ENCODE measurements around the gene CHST11. TPM values are rescaled to one million over a fixed set of nuclear protein-coding genes. Genes with fewer than 3 reads are reported as not detected.

Gene CHST11
- polyA plus RNA-seq, 5 donors: 8.6 to 17.1 (median 14.4) TPM

GRCh38 chr12:104670439-104671408, 214.0 kb downstream of the CHST11 start:
- no peak for DNase-seq

GRCh38 chr12:104671409-104672095, 214.8 kb downstream of the CHST11 start:
- DNase-seq: no peak

- DNase-seq: no peak
Observed at GRCh38 chr12:104672096-104672445, 215.3 kb downstream of the CHST11 start.

GRCh38 chr12:104672501-104673265, 215.9 kb downstream of the CHST11 start:
- DNase-seq: no peak

GRCh38 chr12:104673294-104673693, 216.5 kb downstream of the CHST11 start:
- DNase-seq: no peak

GRCh38 chr12:104673696-104674482, 217.1 kb downstream of the CHST11 start:
- DNase-seq: no peak

- no peak for DNase-seq
Observed at GRCh38 chr12:104676636-104677035, 219.9 kb downstream of the CHST11 start.

- DNase-seq: no peak
Observed at GRCh38 chr12:104677441-104678089, 220.8 kb downstream of the CHST11 start.

- no peak for DNase-seq
Observed at GRCh38 chr12:104680070-104680469, 223.3 kb downstream of the CHST11 start.

- no peak for DNase-seq
Observed at GRCh38 chr12:104680491-104680890, 223.7 kb downstream of the CHST11 start.

GRCh38 chr12:104681012-104681690, 224.4 kb downstream of the CHST11 start:
- DNase-seq: no peak

GRCh38 chr12:104682790-104683279, 226.1 kb downstream of the CHST11 start:
- no peak for DNase-seq

- DNase-seq: no peak
Observed at GRCh38 chr12:104683831-104684503, 227.2 kb downstream of the CHST11 start.

- peak in 1 of 2 donors; percentile 51 for DNase-seq
Observed at GRCh38 chr12:104684884-104685283, 228.1 kb downstream of the CHST11 start.

GRCh38 chr12:104685366-104685765, 228.6 kb downstream of the CHST11 start:
- DNase-seq: no peak

GRCh38 chr12:104686196-104686595, 229.4 kb downstream of the CHST11 start:
- no peak for DNase-seq

- no peak for DNase-seq
Observed at GRCh38 chr12:104687823-104688573, 231.2 kb downstream of the CHST11 start.

GRCh38 chr12:104689635-104690034, 232.9 kb downstream of the CHST11 start:
- no peak for DNase-seq

Measured in right lung (tissue), 5 donors.